Ascending aorta (tissue), 2 donors: ENCODE data around the gene LKAAEAR1. TPM values are rescaled to one million over a fixed set of nuclear protein-coding genes. Genes with fewer than 3 reads are reported as not detected.

ENCODE experiments used
- DNase-seq, 2 donors: peaks; one replicate each; pipeline ENCODE4 v3.0.0-alpha.2; 2019; ENCODE audit warnings: low spot score in 2 of 2
- H3K27ac ChIP-seq, 2 donors: fragments of 200-600 bp; sonication (generic); one replicate each; pipeline ENCODE4 v1.5.1; 2016 to 2017; ENCODE audit warnings: mild to moderate bottlenecking in 1 of 2
- H3K27me3 ChIP-seq: fragments of 200-600 bp; sonication (generic); one replicate; pipeline ENCODE4 v1.5.1; 2017
- H3K36me3 ChIP-seq, 2 donors: fragments of 200-600 bp; sonication (generic); one replicate each; pipeline ENCODE4 v1.5.1; 2016
- H3K4me1 ChIP-seq, 2 donors: fragments of 200-600 bp; sonication (generic); one replicate each; pipeline ENCODE4 v1.5.1; 2016 to 2017; ENCODE audit warnings: mild to moderate bottlenecking in 1 of 2
- H3K4me3 ChIP-seq, 2 donors: fragments of 200-600 bp; sonication (generic); one replicate each; pipeline ENCODE4 v1.5.1; 2016 to 2017; ENCODE audit warnings: mild to moderate bottlenecking in 1 of 2
- H3K9me3 ChIP-seq, 2 donors: fragments of 200-600 bp; sonication (generic); one replicate each; pipeline ENCODE4 v1.5.1; 2016
- intact Hi-C: fragments of 100-400 bp; cut with DNase I; formaldehyde crosslinking; loops from one replicate; pipeline ENCODE4 v1.15.1; 2023
- total RNA-seq: library from RNA; depleted of rRNA; stranded (reverse); fragments of >200 nt; gene quantifications from one replicate; pipeline ENCODE4 v1.1.0, GENCODE V29; 2016
- TF ChIP-seq, protein P1 (sequence below), 3 experiments: fragments of 200-600 bp in 2 of 3; fragments of 450-650 bp in 1 of 3; sonication (generic) in 2 of 3; IDR thresholded peaks; one replicate each; pipeline ENCODE4 v1.5.1; 2016 to 2019; ENCODE audit warnings: antibody characterized with exemption in 3 of 3, mild to moderate bottlenecking in 1 of 3, moderate library complexity in 1 of 3

Gene LKAAEAR1
- total RNA-seq, 1 donor from 2014 or later, result not detected

DNA sequence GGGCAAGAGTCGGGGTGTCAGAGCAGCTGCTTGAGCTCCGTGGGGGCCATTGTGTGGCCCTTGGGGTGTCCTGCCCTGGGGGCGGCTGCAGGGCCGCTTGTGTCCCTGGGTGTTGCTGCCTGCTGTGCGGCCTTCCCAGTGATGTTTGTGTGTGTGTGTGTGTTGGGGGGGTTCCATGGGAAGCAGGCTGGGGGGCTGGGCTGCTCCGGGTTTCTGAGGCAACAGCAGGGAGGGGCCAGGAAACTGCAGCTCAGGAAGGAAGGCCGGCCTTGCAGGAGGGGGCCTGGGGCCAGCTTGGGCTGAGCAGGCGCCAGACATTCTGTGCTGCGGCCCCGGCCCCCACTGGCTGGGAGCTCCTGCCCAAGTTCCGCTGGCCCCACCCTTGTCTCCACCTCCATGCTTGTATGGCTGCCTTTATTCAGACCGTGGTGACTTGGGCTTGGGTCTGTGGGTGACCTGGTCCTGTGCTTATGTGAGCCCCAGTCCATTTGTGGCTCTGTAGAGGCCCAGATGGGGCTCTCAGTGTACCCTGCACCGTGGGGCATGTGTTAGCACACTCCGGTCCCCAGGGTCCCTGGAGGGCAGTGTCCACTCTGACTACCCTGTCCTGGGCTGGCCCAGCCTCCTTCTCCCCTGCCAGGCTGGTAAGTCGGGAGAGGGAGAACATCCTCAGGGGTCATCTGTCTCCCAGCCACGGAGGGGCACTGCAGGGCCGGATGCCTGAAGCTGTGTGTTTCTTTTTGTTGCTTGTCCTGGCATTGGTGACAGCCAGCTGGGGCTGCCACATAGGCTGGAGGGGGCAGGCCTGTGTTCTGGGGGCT lies 30.1 kb downstream of the LKAAEAR1 start:
- intact Hi-C loops, result no loop called here

DNA sequence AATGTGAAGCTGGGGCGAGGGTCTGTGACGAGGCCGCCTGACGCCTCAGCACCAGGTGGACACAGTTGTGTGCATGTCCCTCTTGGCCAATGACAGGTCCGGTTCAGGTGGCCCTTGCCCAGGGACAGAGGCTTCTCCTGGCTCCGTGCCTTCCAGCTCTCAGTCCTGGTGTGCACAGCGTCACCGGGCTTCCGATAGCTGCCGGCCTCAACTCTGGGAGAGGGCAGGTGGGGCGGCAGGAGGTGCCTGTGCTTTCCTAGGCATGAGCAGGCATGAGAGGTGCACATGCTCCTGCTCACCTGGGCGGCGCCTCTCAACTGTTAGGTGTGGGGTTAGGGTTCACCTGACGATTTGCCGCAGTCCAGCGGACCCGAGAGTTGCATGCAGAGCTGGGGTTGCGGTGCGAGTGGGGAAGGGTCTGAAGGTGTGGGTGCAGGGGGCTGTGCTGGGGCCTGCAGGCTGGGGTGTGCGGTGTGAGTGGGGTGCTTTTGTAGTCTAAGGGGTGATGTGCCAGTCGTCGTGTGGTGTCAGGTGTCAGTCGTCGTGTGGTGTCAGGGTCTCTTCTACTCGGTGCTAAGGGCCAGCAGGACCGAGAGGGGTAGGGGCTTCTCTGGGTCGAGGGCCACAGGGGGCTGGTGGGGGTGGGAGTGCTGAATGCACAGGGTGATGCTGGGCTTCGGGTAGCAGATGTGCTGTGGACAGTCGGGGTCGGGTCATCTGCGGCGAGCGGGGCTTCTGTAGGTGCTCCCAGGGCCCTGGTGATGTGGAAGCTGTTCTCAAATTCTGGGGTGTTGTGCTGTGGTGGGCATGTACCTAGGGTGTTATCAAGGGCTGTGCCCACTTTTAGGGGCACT lies 31.0 kb downstream of the LKAAEAR1 start:
- TF ChIP-seq, protein P1, sequence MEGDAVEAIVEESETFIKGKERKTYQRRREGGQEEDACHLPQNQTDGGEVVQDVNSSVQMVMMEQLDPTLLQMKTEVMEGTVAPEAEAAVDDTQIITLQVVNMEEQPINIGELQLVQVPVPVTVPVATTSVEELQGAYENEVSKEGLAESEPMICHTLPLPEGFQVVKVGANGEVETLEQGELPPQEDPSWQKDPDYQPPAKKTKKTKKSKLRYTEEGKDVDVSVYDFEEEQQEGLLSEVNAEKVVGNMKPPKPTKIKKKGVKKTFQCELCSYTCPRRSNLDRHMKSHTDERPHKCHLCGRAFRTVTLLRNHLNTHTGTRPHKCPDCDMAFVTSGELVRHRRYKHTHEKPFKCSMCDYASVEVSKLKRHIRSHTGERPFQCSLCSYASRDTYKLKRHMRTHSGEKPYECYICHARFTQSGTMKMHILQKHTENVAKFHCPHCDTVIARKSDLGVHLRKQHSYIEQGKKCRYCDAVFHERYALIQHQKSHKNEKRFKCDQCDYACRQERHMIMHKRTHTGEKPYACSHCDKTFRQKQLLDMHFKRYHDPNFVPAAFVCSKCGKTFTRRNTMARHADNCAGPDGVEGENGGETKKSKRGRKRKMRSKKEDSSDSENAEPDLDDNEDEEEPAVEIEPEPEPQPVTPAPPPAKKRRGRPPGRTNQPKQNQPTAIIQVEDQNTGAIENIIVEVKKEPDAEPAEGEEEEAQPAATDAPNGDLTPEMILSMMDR (IDR thresholded peaks at IDR 0.05), result no peak
- Histone ChIP-seq H3K36me3 (no peaks in the 10 kb centered on the region), H3K27ac (peak overlapping the region in 1 of 2 donors; percentile 61), H3K4me1 (peaks cover 0 to 3% of the 10 kb centered on the region in 2 donors), H3K9me3 (no peaks in the 10 kb centered on the region), H3K27me3 (peaks cover 10% of the 10 kb centered on the region), H3K4me3 (no peak overlapping the region)
- DNase-seq, result no peak
- intact Hi-C loops, result no loop called here

More for the DNA sequence above, 30.1 kb downstream of the LKAAEAR1 start:
- H3K27me3 ChIP-seq, result peaks cover 5% of the 10 kb centered on the region
- no peak overlapping the region for H3K4me3 ChIP-seq
- H3K9me3 ChIP-seq, result no peaks in the 10 kb centered on the region
- TF ChIP-seq, protein P1 (IDR thresholded peaks at IDR 0.05), result no peak
- H3K4me1 ChIP-seq, result peaks cover 0 to 3% of the 10 kb centered on the region in 2 donors
- no peak for DNase-seq
- H3K27ac ChIP-seq, result no peak overlapping the region
- H3K36me3 ChIP-seq, result no peaks in the 10 kb centered on the region

DNA sequence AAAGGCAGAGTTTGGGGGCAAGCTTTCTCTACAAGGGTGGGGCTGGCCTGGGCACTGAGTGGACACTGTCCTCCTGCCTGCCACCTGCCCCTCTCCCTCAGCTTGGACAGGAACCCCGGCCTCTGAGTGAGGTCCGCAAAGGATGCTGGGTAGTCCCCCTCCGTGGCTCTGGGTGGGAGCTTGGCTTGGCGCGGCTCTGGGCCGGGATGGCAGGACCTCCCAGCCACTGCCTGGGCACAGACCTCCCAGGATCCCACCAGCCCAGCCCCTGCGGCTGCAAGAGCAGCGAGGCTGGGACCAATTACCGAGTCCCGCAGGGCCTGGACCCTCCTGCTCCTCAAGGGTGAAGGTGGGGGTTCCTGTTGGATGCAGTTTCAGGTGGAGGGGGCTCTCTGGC lies 31.9 kb downstream of the LKAAEAR1 start:
- H3K4me3 ChIP-seq, result no peak overlapping the region
- no peaks in the 10 kb centered on the region for H3K36me3 ChIP-seq
- intact Hi-C loops, result no loop called here
- H3K9me3 ChIP-seq, result no peaks in the 10 kb centered on the region
- no peak for DNase-seq
- TF ChIP-seq, protein P1 (IDR thresholded peaks at IDR 0.05), result no peak
- H3K27ac ChIP-seq, result peak overlapping the region; percentile 12 to 61
- peaks cover 13% of the 10 kb centered on the region for H3K27me3 ChIP-seq
- peaks cover 0 to 3% of the 10 kb centered on the region in 2 donors for H3K4me1 ChIP-seq

DNA sequence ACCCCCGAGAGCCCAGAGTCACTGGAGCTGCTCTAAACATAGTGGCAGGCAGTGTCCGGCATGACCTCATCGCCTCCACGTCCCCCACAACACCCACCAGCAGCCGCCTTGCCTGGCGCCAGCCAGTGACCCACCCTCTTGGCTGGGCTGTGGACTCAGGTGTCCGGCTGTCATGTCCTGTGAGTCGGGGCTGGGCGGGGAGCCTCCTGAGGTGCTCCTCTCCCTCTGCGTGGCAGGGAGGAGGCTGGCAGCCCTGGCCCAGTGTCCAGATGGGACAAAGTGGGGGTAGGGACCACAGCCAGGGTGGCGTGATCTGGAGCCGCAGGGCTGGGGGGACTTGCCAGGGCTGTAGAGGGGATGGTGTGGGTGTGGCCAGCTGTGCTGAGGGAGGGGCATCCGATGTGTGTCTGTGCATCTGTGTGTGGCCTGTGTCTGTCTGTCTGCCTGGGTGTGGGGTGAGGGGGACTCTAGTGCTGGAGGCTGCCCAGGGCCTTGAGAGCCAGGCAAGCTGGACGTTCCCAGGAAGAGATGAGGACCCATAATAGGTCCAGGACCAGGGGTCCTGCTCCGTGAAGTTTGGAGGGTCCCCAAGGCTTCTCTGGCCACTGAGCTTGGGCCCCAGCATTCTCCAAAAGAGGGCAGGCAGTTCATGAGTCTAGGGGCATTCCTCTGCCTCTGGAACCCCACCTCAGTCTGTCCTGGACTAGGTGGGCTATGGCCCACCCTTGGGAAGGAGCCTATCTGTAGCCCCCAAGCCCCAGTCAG lies 32.5 kb downstream of the LKAAEAR1 start:
- Histone ChIP-seq H3K27me3 (peaks cover 13% of the 10 kb centered on the region), H3K27ac (peak overlapping the region; percentile 12 to 49), H3K4me3 (no peak overlapping the region), H3K4me1 (peaks cover 0 to 3% of the 10 kb centered on the region in 2 donors), H3K36me3 (no peaks in the 10 kb centered on the region), H3K9me3 (no peaks in the 10 kb centered on the region)
- TF ChIP-seq, protein P1 (IDR thresholded peaks at IDR 0.05), result no peak
- intact Hi-C loops, result no loop called here
- peak in 1 of 2 donors; percentile 30 for DNase-seq

DNA sequence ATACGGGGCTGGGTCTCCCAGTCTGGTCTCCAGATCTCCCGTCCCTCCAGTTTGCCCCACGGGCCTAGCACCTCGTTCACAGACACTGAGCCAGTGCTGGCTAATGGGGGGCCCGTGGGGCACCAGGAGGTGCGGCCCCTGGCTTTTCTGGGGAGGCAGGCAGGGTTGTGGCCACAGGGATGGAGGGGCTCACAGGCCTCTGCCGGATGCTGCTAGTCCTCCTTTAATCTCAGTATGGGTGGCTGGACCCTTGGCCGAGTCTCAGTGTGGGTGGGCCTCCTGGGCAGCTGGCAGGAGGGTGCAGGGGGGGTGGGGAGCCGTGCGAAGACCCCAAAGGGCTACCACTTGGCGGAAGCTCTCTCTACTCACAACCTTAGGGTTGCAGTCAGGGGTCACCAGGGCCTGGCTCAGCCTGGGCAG lies 33.2 kb downstream of the LKAAEAR1 start:
- Histone ChIP-seq H3K4me1 (peaks cover 0 to 3% of the 10 kb centered on the region in 2 donors), H3K27me3 (peaks cover 13% of the 10 kb centered on the region), H3K36me3 (no peaks in the 10 kb centered on the region), H3K4me3 (no peak overlapping the region), H3K27ac (peak overlapping the region; percentile 31 to 48), H3K9me3 (no peaks in the 10 kb centered on the region)
- intact Hi-C loops, result no loop called here
- DNase-seq, result no peak
- TF ChIP-seq, protein P1 (IDR thresholded peaks at IDR 0.05), result no peak
